GM12878 (cell line): ENCODE results near the gene FMOD. TPM values are rescaled to one million over a fixed set of nuclear protein-coding genes. Genes with fewer than 3 reads are reported as not detected.
A peak's percentile ranks its signal among the peaks of the same experiment; 100 is the strongest.

Source experiments
- ATAC-seq: fragments of 200-7000 bp; cut with Tn5 transposase; 3 replicates; pipeline ENCODE4 v1.9.1; 2020; ENCODE audit warnings: mild to moderate bottlenecking, moderate library complexity
- BruUV-seq: library from RNA; stranded (reverse); fragments of 400-500 nt; replicated peaks from 2 replicates; lab custom pipeline; 2021; lab: Mats Ljungman, UMichigan
- CTCF ChIA-PET: fragments of 300-600 bp; sonication (Branson Sonifier 250); formaldehyde crosslinking; extraction: SDS; loops from one replicate; lab custom pipeline; 2021; ENCODE audit warnings: inconsistent platforms; lab: Yijun Ruan, JAX
- POLR2A ChIA-PET: fragments of 350-600 bp; formaldehyde crosslinking; extraction: SDS; loops from one replicate; lab custom pipeline; 2021; ENCODE audit warnings: inconsistent platforms; lab: Charles Lee
- RAD21 ChIA-PET: fragments of 300-600 bp; sonication (Branson Sonifier 250); formaldehyde crosslinking; loops from one replicate; lab custom pipeline; 2023; ENCODE audit warnings: antibody characterized with exemption; ENCODE audit not compliant: unreplicated experiment; lab: Charles Lee
- SMC1A ChIA-PET: fragments of 300-600 bp; sonication (Branson Sonifier 250); formaldehyde crosslinking; loops from one replicate; lab custom pipeline; 2023; ENCODE audit not compliant: unreplicated experiment, uncharacterized antibody; lab: Charles Lee
- DNase-seq: peaks from one replicate; pipeline ENCODE4 v3.0.0-alpha.2; 2011; ENCODE audit warnings: low read depth, low spot score
- FAIRE-seq: peaks from 3 replicates; lab custom pipeline; 2011; peaks lifted over from hg19 to GRCh38; lab: Jason Lieb, UNC
- H2AFZ ChIP-seq: 2 replicates; pipeline ENCODE4 v1.6.0; 2011; ENCODE audit warnings: low read depth, low read length, control low read depth; ENCODE audit not compliant: control insufficient read depth
- H3K27ac ChIP-seq: 2 replicates; pipeline ENCODE4 v1.5.1; 2011; ENCODE audit warnings: control low read depth; ENCODE audit not compliant: control insufficient read depth, insufficient read depth
- H3K27me3 ChIP-seq, 2 experiments: replicated peaks in 1 of 2; 2 replicates each; pipeline versions ENCODE4 v1.6.0 to v1.6.1; 2011; ENCODE audit warnings: low read length in 1 of 2; ENCODE audit not compliant: control insufficient read depth in 2 of 2, insufficient read depth in 2 of 2
- H3K36me3 ChIP-seq, 2 experiments: 2 replicates each; pipeline ENCODE4 v1.5.1; 2011; ENCODE audit warnings: low read length in 1 of 2; ENCODE audit not compliant: control insufficient read depth in 2 of 2, insufficient read depth in 2 of 2
- H3K4me1 ChIP-seq: 2 replicates; pipeline ENCODE4 v1.6.1; 2011; ENCODE audit warnings: mild to moderate bottlenecking, low read length, moderate library complexity, mixed read lengths; ENCODE audit not compliant: control insufficient read depth, insufficient read depth
- H3K4me2 ChIP-seq: 2 replicates; pipeline ENCODE4 v1.6.0; 2011; ENCODE audit warnings: control low read depth; ENCODE audit not compliant: control insufficient read depth, insufficient read depth
- H3K4me3 ChIP-seq: fragments of 200-600 bp; sonication (generic); 2 replicates; pipeline ENCODE4 v1.5.1; 2016
- H3K79me2 ChIP-seq: 2 replicates; pipeline ENCODE4 v1.6.0; 2011; ENCODE audit warnings: low read length; ENCODE audit not compliant: control insufficient read depth, insufficient read depth
- H3K9ac ChIP-seq: 2 replicates; pipeline ENCODE4 v1.8.0; 2011; ENCODE audit warnings: low read length, control low read depth, mixed read lengths; ENCODE audit not compliant: control insufficient read depth, insufficient read depth
- H3K9me3 ChIP-seq: replicated peaks from 3 replicates; pipeline ENCODE4 v1.5.1; 2011; ENCODE audit warnings: mild to moderate bottlenecking, low read length; ENCODE audit not compliant: control insufficient read depth, insufficient read depth
- H4K20me1 ChIP-seq: 2 replicates; pipeline ENCODE4 v1.6.0; 2011; ENCODE audit not compliant: control insufficient read depth, insufficient read depth
- ATF7 ChIP-seq: fragments of 450-650 bp; IDR thresholded peaks from 2 replicates; pipeline ENCODE4 v1.6.1; 2016; ENCODE audit warnings: low read depth, mild to moderate bottlenecking
- BHLHE40 ChIP-seq, 2 experiments: fragments of 450-650 bp in 1 of 2; IDR thresholded peaks; 2 replicates each; pipeline ENCODE4 v1.6.1; 2011 to 2017; ENCODE audit warnings: low read depth in 2 of 2, borderline replicate concordance in 1 of 2, improper control_type of control experiment in 1 of 2, low read length in 1 of 2, mild to moderate bottlenecking in 1 of 2
- BRCA1 ChIP-seq: IDR thresholded peaks from 2 replicates; pipeline ENCODE4 v1.6.1; 2011; ENCODE audit warnings: low read depth, low read length, improper control_type of control experiment
- CBFB ChIP-seq: IDR thresholded peaks from 2 replicates; pipeline ENCODE4 v1.6.1; 2016; ENCODE audit warnings: antibody characterized with exemption, low read depth
- CHD2 ChIP-seq: IDR thresholded peaks from 2 replicates; pipeline ENCODE4 v1.6.1; 2011; ENCODE audit warnings: low read depth, low read length, improper control_type of control experiment, borderline replicate concordance
- IKZF2 ChIP-seq, 2 experiments: fragments of 450-650 bp; IDR thresholded peaks; 2 replicates each; pipeline ENCODE4 v1.6.1; 2017; ENCODE audit warnings: mild to moderate bottlenecking in 2 of 2, moderate library complexity in 2 of 2
- IRF5 ChIP-seq: fragments of 450-650 bp; IDR thresholded peaks from 2 replicates; pipeline ENCODE4 v1.6.1; 2017; ENCODE audit warnings: borderline replicate concordance
- MEF2B ChIP-seq: fragments of 450-650 bp; IDR thresholded peaks from 2 replicates; pipeline ENCODE4 v1.6.1; 2018; ENCODE audit warnings: mild to moderate bottlenecking, moderate library complexity; ENCODE audit not compliant: partially characterized antibody, poor library complexity, severe bottlenecking
- MTA2 ChIP-seq: fragments of 450-650 bp; IDR thresholded peaks from 2 replicates; pipeline ENCODE4 v1.6.1; 2016; ENCODE audit warnings: low read depth, mild to moderate bottlenecking, moderate library complexity
- MYB ChIP-seq: fragments of 150-350 bp; IDR thresholded peaks from 2 replicates; pipeline ENCODE4 v1.6.1; 2014; ENCODE audit warnings: mild to moderate bottlenecking, low read depth, low read length, borderline replicate concordance
- NFYB ChIP-seq: IDR thresholded peaks from 2 replicates; pipeline ENCODE4 v1.6.1; 2011; ENCODE audit warnings: low read depth, mild to moderate bottlenecking, low read length, improper control_type of control experiment, moderate library complexity; ENCODE audit not compliant: insufficient read depth
- PBX3 ChIP-seq: IDR thresholded peaks from 2 replicates; pipeline ENCODE4 v1.6.1; 2011; ENCODE audit warnings: mild to moderate bottlenecking, low read depth, low read length, moderate library complexity; ENCODE audit not compliant: insufficient replicate concordance
- SP1 ChIP-seq: IDR thresholded peaks from one replicate; pipeline ENCODE4 v1.6.1; 2011; ENCODE audit warnings: low read depth, low read length
- TAF1 ChIP-seq: IDR thresholded peaks from 2 replicates; pipeline ENCODE4 v1.6.1; 2011; ENCODE audit warnings: mild to moderate bottlenecking, low read depth, low read length, borderline replicate concordance
- ZNF217 ChIP-seq: fragments of 450-650 bp; IDR thresholded peaks from 2 replicates; pipeline ENCODE4 v1.6.1; 2017; ENCODE audit warnings: antibody characterized with exemption, mild to moderate bottlenecking
- ZNF687 ChIP-seq: fragments of 450-650 bp; IDR thresholded peaks from 2 replicates; pipeline ENCODE4 v1.6.1; 2017; ENCODE audit warnings: mild to moderate bottlenecking, moderate library complexity
- WGBS: methylation state at CpG from one replicate; pipeline ENCODE4 v1.1.6; 2016; ENCODE audit warnings: low lambda C conversion rate; ENCODE audit not compliant: insufficient replicate concordance, insufficient coverage; ENCODE audit errors: missing lambda C conversion rate; 5-methylcytosine and 5-hydroxymethylcytosine counted together
- in situ Hi-C: fragments of 300-500 bp; cut with MboI; formaldehyde crosslinking; loops from 9 replicates; pipeline ENCODE4 v1.14.3; 2018; ENCODE audit warnings: mixed read lengths
- intact Hi-C: fragments of 100-400 bp; cut with micrococcal nuclease; formaldehyde crosslinking; loops from one replicate; pipeline ENCODE4 v1.14.2; 2022; ENCODE audit not compliant: unreplicated experiment
- polyA plus RNA-seq, 11 experiments: library from polyadenylated mRNA; depleted of rRNA in 4 of 11; unstranded in 6 of 11; stranded (reverse) in 5 of 11; fragments of >200 nt; fragmentation: Nextera tagmentation in 4 of 11; fragmentation: Illumina TruSeq in 1 of 11; extraction: Ambion mirVana in 4 of 11; extraction: Trizol in 1 of 11; gene quantifications; 1 replicate in 1 of 11; 2 replicates in 10 of 11; pipeline versions ENCODE4 v1.2.1 to v1.2.3, GENCODE V29; 2011 to 2016; ENCODE audit warnings: inconsistent platforms in 2 of 11, missing spikeins in 2 of 11, low read depth in 1 of 11
- total RNA-seq, 4 experiments: library from RNA; depleted of rRNA in 3 of 4; stranded (reverse); fragments of >200 nt in 3 of 4; fragmentation: Illumina TruSeq in 1 of 4; extraction: Trizol in 1 of 4; gene quantifications; 2 replicates each; pipeline versions ENCODE4 v1.2.1 to v1.2.3, GENCODE V29; 2013 to 2021

The FMOD gene
- total and polyA plus RNA-seq, 10 of the 15 experiments (the other 5 are each of a cell fraction or from before 2014, with no cell fraction given): 0.03 to 0.26 (median 0.11) TPM; not detected in 7

GRCh38 chr1:203320591-203321272, 30.2 kb downstream of the FMOD start:
- in situ Hi-C loops: no loop called here
- Histone ChIP-seq H3K9me3 (no peaks in the 10 kb centered on the region), H3K4me3 (no peak overlapping the region; the same call in 1 of the 2 replicates), H3K36me3 (no peaks in the 10 kb centered on the region), H2AFZ (peak overlapping the region; percentile 50), H4K20me1 (no peaks in the 10 kb centered on the region), H3K9ac (peak overlapping the region; percentile 24), H3K27me3 (no peaks in the 10 kb centered on the region), H3K4me2 (peak overlapping the region; percentile 93), H3K27ac (peak overlapping the region; percentile 70), H3K79me2 (peaks cover 5% of the 10 kb centered on the region), H3K4me1 (peaks cover 56% of the 10 kb centered on the region)
- intact Hi-C loops: loop anchor here (1.0 kb wide), 1 partner anchor 33 kb away; no protein-coding TSS in a partner anchor
- peak; percentile 68 for ATAC-seq
- SMC1A ChIA-PET: interaction anchor here (1.0 to 9.8 kb wide), 5 partner anchors 11 to 56 kb away, joined by 3 to 590 read pairs (median 16); partner anchors contain the start of gene BTG2
- RAD21 ChIA-PET: interaction anchor here (0.6 to 9.5 kb wide), 7 partner anchors 9 to 51 kb away, joined by 3 to 541 read pairs (median 5); partner anchors contain the start of gene BTG2
- WGBS: 18% methylated on average over 6 of the region's 6 CpGs
- CTCF ChIA-PET: interaction anchor here (1.2 to 10.0 kb wide), 14 partner anchors 12 to 282 kb away, joined by 3 to 281 read pairs (median 6); partner anchors contain the start of gene BTG2
- BruUV-seq: no TSS peak
- DNase-seq: no peak
- FAIRE-seq: peak; percentile 77
- POLR2A ChIA-PET: interaction anchor here (0.5 to 9.5 kb wide), 7 partner anchors 9 to 60 kb away, joined by 3 to 395 read pairs (median 7); partner anchors contain the start of gene BTG2
- peak; percentile 98 for TF ChIP-seq ZNF687
- no peak for TF ChIP-seq IRF5
- peak; percentile 93 to 95 for TF ChIP-seq IKZF2 (IDR thresholded peaks at IDR 0.05)
- 0 out of 2 replicates have a peak, but pooled peaks have one; percentile 31 for TF ChIP-seq ZNF217
- no peak for TF ChIP-seq PBX3
- TF ChIP-seq CHD2: peak; percentile 62; the same call in 1 of the 2 replicates
- peak; percentile 40 for TF ChIP-seq MEF2B
- peak; percentile 54 for TF ChIP-seq SP1
- TF ChIP-seq TAF1: no peak
- TF ChIP-seq BHLHE40 (IDR thresholded peaks at IDR 0.05; ENCODE audit: borderline replicate concordance in 1 of 2, low read depth in 2 of 2, low read length in 1 of 2): peak; percentile 63 to 84; a peak in 3 of 4 replicates
- 0 out of 2 replicates have a peak, but pooled peaks have one; percentile 68 for TF ChIP-seq CBFB
- TF ChIP-seq NFYB: peak; percentile 76; the same call in 1 of the 2 replicates
- peak; percentile 67; the same call in 1 of the 2 replicates for TF ChIP-seq MTA2
- TF ChIP-seq BRCA1: no peak
- 0 out of 2 replicates have a peak, but pooled peaks have one; percentile 60 for TF ChIP-seq MYB
- peak; percentile 27; the same call in 1 of the 2 replicates for TF ChIP-seq ATF7
